ENCODE measurements around the gene MYH9. TPM values are rescaled to one million over a fixed set of nuclear protein-coding genes. Genes with fewer than 3 reads are reported as not detected.
A peak's percentile ranks its signal among the peaks of the same experiment; 100 is the strongest.

The MYH9 gene
- total RNA-seq, 1 donor from 2014 or later, result 633 TPM

- H3K4me1 Mint-ChIP-seq, result peaks cover 81% of the 10 kb centered on the region
- intact Hi-C loops (cut with micrococcal nuclease), result no loop called here
- no peaks in the 10 kb centered on the region for H3K9me3 Mint-ChIP-seq
- peaks cover 39% of the 10 kb centered on the region for H3K36me3 Mint-ChIP-seq (ENCODE audit: low read depth)
- H3K27me3 Mint-ChIP-seq, result no peaks in the 10 kb centered on the region
- H3K27ac Mint-ChIP-seq, result peak overlapping the region; percentile 89
- peak overlapping the region; percentile 70 for H3K4me3 Mint-ChIP-seq
- no peak for DNase-seq
Measured at GRCh38 chr22:36362932-36363331, 24.8 kb downstream of the MYH9 start.

GRCh38 chr22:36362075-36362474 lies 25.7 kb downstream of the MYH9 start:
- Mint-ChIP-seq H3K36me3 (ENCODE audit: low read depth) (peaks cover 40% of the 10 kb centered on the region), H3K4me3 (peak overlapping the region; percentile 15), H3K27ac (peak overlapping the region; percentile 89), H3K27me3 (no peaks in the 10 kb centered on the region), H3K9me3 (no peaks in the 10 kb centered on the region), H3K4me1 (peaks cover 80% of the 10 kb centered on the region)
- intact Hi-C loops (cut with micrococcal nuclease), result no loop called here
- DNase-seq, result no peak

GRCh38 chr22:36360871-36361383 lies 26.8 kb downstream of the MYH9 start:
- Mint-ChIP-seq H3K4me1 (peaks cover 76% of the 10 kb centered on the region), H3K27me3 (no peaks in the 10 kb centered on the region), H3K27ac (peak overlapping the region; percentile 74), H3K9me3 (no peaks in the 10 kb centered on the region), H3K4me3 (no peak overlapping the region), H3K36me3 (ENCODE audit: low read depth) (peaks cover 38% of the 10 kb centered on the region)
- no peak for DNase-seq
- intact Hi-C loops (cut with micrococcal nuclease), result no loop called here

DNA sequence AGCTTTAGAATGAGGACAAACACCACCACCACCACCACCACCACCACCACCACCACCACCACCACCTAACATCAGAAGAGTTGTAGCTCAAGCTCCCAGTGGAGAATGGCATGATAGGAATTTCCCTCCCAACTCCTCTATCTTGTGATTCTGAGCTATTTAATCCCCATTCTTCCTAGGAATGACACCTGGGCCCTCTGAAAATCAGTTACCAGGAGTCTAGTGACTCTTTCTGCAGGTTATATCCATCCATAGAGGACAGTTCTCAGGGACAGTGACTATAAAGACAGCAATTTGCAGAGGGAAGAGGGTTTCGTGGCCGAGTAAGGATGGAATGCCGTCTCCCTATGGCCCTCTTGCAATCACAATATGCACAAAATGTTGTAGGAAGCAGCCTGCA lies 27.8 kb downstream of the MYH9 start:
- Mint-ChIP-seq H3K27ac (peak overlapping the region; percentile 92), H3K27me3 (no peaks in the 10 kb centered on the region), H3K36me3 (ENCODE audit: low read depth) (peaks cover 42% of the 10 kb centered on the region), H3K4me1 (peaks cover 81% of the 10 kb centered on the region), H3K4me3 (peak overlapping the region; percentile 70), H3K9me3 (no peaks in the 10 kb centered on the region)
- DNase-seq, result no peak
- intact Hi-C loops (cut with micrococcal nuclease), result no loop called here

DNA sequence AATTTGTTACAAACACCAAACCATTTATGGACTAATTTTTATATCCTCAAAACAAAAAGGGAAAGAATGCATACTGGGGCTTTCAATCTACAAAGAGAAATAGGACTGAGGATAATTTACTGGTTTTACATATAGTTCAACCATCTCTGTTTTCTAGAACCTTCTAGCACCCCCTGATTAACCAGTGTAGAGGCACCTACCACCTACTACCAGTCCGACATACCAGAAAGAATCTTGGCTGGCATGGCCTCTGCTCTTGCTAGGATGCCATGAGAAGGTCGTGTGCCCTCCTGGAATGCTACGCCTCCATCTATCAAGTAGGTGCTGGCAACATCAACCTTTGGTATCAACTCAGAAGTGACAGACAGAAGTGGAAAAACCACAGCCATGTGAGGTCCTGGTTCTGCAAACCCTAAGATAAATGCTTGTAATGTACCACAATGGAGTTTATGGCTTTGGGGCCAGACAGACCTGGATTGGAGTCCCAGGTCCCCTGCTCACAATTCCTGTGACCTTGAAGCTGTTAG lies 28.2 kb downstream of the MYH9 start:
- Mint-ChIP-seq H3K27ac (peak overlapping the region; percentile 92), H3K36me3 (ENCODE audit: low read depth) (peaks cover 45% of the 10 kb centered on the region), H3K4me1 (peaks cover 81% of the 10 kb centered on the region), H3K4me3 (peak overlapping the region; percentile 70), H3K9me3 (no peaks in the 10 kb centered on the region), H3K27me3 (no peaks in the 10 kb centered on the region)
- intact Hi-C loops (cut with micrococcal nuclease), result no loop called here
- no peak for DNase-seq

DNA sequence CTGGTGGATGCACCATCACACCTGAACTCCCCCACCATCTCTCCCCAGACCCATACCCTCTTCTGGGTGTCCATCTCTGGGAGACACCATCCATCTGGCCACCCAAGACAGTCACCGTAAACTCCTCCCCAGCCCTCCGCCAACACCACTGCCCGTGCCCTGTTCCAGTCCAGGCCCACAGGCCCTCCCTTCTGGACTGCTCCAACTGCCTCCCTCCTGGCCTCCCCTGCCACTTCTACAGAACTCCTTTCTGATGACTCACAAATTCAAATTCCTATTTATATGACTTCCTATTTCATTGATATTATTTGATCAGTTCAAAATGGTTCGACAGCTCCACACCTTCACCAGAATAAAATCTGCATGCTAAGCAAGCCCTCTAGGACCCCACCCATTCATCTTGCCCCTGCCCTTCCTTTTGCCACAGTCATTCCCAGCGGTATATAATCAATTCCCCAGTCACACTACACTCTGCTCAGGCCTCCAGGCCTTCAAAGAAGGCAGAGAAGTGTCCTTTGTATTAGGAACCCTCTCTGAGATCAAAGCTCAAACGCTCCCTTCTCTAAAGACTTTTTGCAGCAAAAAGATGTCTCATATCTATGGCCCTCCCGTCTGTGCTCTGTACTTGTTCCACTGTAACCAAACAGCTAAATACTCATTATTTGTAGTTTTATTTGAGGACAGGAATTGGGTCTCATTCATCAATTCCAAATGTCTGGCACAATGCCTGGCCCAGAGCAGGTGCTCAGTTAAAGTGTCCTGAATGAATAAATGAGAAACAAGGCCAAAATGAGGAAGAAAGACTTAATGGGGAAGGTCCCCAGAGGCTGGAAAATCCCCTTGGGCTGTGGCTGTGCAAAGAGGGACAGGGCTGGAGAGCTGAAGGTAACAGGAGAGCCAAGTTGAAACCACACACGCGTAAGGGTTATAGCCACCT lies 29.0 kb downstream of the MYH9 start:
- H3K4me3 Mint-ChIP-seq, result peak overlapping the region; percentile 70
- H3K4me1 Mint-ChIP-seq, result peaks cover 79% of the 10 kb centered on the region
- intact Hi-C loops (cut with micrococcal nuclease), result no loop called here
- DNase-seq, result peak; percentile 69
- no peaks in the 10 kb centered on the region for H3K27me3 Mint-ChIP-seq
- no peaks in the 10 kb centered on the region for H3K9me3 Mint-ChIP-seq
- H3K27ac Mint-ChIP-seq, result peak overlapping the region; percentile 92
- peaks cover 42% of the 10 kb centered on the region for H3K36me3 Mint-ChIP-seq (ENCODE audit: low read depth)

DNA sequence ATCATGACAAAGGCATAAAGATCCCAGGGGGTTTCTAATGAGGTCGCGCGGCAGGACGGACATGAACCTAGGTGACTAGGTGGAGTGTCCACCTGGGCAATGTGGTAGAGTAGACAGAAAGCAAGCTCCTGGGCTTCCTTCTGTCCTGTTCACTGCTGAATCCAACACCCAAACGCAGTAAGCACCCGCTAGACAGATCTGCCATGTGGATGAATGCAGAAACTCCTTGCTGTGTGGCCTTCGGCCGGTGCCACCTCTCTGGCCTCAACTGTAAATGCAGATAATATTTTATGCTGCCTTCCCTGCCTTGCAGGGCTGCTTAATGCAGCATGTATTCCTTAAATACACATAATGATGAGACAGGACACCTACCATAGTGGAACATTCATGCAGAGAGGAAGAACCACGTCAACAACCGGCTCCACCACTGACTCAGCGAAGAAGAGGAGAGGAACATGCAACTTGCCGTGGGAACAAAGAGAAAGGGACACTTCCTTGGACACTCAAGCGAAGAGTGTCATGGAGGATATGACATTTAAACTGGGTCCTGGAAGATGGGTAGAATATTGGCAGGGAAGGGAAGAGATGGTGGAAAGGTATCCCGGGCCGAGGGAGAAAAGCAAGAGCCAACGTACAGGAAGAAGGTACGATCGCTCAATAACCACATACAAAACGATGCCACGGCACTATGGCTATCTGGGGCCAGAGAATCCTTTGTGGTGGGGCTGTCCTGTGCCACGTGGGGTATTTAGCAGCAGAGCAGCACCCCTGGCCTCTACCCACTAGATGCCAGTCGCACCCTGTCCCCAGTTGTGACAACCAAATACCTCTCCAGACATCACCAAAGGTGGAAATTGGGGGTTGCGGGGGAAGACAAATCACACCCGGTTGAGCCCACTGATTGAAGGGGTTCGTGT lies 30.8 kb downstream of the MYH9 start:
- Mint-ChIP-seq H3K4me3 (peak overlapping the region; percentile 67), H3K36me3 (ENCODE audit: low read depth) (peaks cover 38% of the 10 kb centered on the region)
- peak; percentile 78 for DNase-seq

DNA sequence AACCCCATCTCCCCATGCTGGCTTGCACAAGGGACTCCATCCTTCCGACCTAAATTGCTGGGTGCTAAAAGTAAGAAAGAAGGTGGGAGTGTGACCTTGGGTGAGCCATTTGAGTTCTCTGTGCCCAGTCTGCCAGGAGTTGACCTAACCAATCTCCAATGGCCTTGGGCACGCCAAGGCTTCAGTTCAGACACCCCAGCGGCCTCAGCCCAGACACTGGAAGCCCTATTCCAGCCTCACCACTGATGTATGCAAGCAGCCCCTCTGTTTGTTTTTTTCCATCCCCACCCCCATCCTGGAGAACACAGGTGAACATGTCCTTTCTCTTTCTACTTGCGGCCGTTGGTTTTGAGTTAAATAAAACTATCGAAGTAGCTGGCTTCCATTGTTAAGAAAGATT lies 31.9 kb downstream of the MYH9 start:
- Mint-ChIP-seq H3K36me3 (ENCODE audit: low read depth) (peaks cover 35% of the 10 kb centered on the region), H3K27me3 (no peaks in the 10 kb centered on the region), H3K9me3 (no peaks in the 10 kb centered on the region), H3K27ac (peak overlapping the region; percentile 91), H3K4me1 (peaks cover 75% of the 10 kb centered on the region), H3K4me3 (peak overlapping the region; percentile 75)
- DNase-seq, result peak; percentile 64
- intact Hi-C loops (cut with micrococcal nuclease), result loop anchor here (2.0 kb wide), 1 partner anchor 17 kb away; no protein-coding TSS in a partner anchor

More for the DNA sequence above, 30.8 kb downstream of the MYH9 start:
- peaks cover 74% of the 10 kb centered on the region for H3K4me1 Mint-ChIP-seq
- H3K27me3 Mint-ChIP-seq, result no peaks in the 10 kb centered on the region
- peak overlapping the region; percentile 85 for H3K27ac Mint-ChIP-seq
- intact Hi-C loops (cut with micrococcal nuclease), result loop anchor here (1.0 to 2.0 kb wide), 4 partner anchors 8 to 20 kb away; no protein-coding TSS in a partner anchor
- H3K9me3 Mint-ChIP-seq, result no peaks in the 10 kb centered on the region

- Mint-ChIP-seq H3K27ac (peak overlapping the region; percentile 91), H3K27me3 (no peaks in the 10 kb centered on the region), H3K9me3 (no peaks in the 10 kb centered on the region), H3K4me1 (peaks cover 77% of the 10 kb centered on the region), H3K36me3 (ENCODE audit: low read depth) (peaks cover 37% of the 10 kb centered on the region), H3K4me3 (peak overlapping the region; percentile 75)
- intact Hi-C loops (cut with micrococcal nuclease), result no loop called here
- DNase-seq, result peak; percentile 71
Measured at GRCh38 chr22:36355362-36355761, 32.4 kb downstream of the MYH9 start.

- Mint-ChIP-seq H3K9me3 (no peaks in the 10 kb centered on the region), H3K4me3 (peak overlapping the region; percentile 32), H3K36me3 (ENCODE audit: low read depth) (peaks cover 36% of the 10 kb centered on the region), H3K4me1 (peaks cover 72% of the 10 kb centered on the region), H3K27ac (peak overlapping the region; percentile 81), H3K27me3 (no peaks in the 10 kb centered on the region)
- DNase-seq, result peak; percentile 79
- intact Hi-C loops (cut with micrococcal nuclease), result no loop called here
Measured at GRCh38 chr22:36352803-36353507, 34.8 kb downstream of the MYH9 start.

- Mint-ChIP-seq H3K4me3 (peak overlapping the region; percentile 32), H3K9me3 (no peaks in the 10 kb centered on the region), H3K36me3 (ENCODE audit: low read depth) (peaks cover 39% of the 10 kb centered on the region), H3K4me1 (peaks cover 70% of the 10 kb centered on the region), H3K27ac (peak overlapping the region; percentile 83), H3K27me3 (no peaks in the 10 kb centered on the region)
- intact Hi-C loops (cut with micrococcal nuclease), result no loop called here
- no peak for DNase-seq
Measured at GRCh38 chr22:36351921-36352802, 35.6 kb downstream of the MYH9 start.

Data from activated CD4-positive, alpha-beta T cell treated with anti-CD3 and anti-CD28 coated beads, Interleukin-2, amount 10 ng/mL, durations not matched to agents 24 days and 14 days (primary cell).